ENCODE results near the gene IL22RA2.

The IL22RA2 gene

GRCh38 chr6:137150072-137150471 lies 23.4 kb downstream of the IL22RA2 start:
- Histone ChIP-seq H3K9me3 (ENCODE audit: control insufficient read depth, insufficient read depth, low read depth, low read length) (no peaks in the 10 kb centered on the region; the same call in 1 of the 2 replicates), H3K27ac (ENCODE audit: low read depth, low read length) (no peak overlapping the region), H3K27me3 (ENCODE audit: control insufficient read depth, insufficient read depth, low read length) (no peaks in the 10 kb centered on the region), H3K4me1 (ENCODE audit: control insufficient read depth, insufficient read depth, low read length) (no peaks in the 10 kb centered on the region), H3K4me3 (ENCODE audit: low read depth, low read length) (no peak overlapping the region), H3K9ac (ENCODE audit: low read length) (no peak overlapping the region), H3K36me3 (ENCODE audit: control insufficient read depth, insufficient read depth, low read length) (no peaks in the 10 kb centered on the region)

GRCh38 chr6:137149035-137149393 lies 24.4 kb downstream of the IL22RA2 start:
- Histone ChIP-seq H3K4me3 (ENCODE audit: low read depth, low read length) (no peak overlapping the region), H3K4me1 (ENCODE audit: control insufficient read depth, insufficient read depth, low read length) (no peaks in the 10 kb centered on the region), H3K9me3 (ENCODE audit: control insufficient read depth, insufficient read depth, low read depth, low read length) (no peaks in the 10 kb centered on the region; the same call in 1 of the 2 replicates), H3K27me3 (ENCODE audit: control insufficient read depth, insufficient read depth, low read length) (no peaks in the 10 kb centered on the region), H3K36me3 (ENCODE audit: control insufficient read depth, insufficient read depth, low read length) (no peaks in the 10 kb centered on the region), H3K27ac (ENCODE audit: low read depth, low read length) (no peak overlapping the region), H3K9ac (ENCODE audit: low read length) (no peak overlapping the region)

- H3K4me3 ChIP-seq (ENCODE audit: low read depth, low read length), result no peak overlapping the region
- H3K27ac ChIP-seq (ENCODE audit: low read depth, low read length), result no peak overlapping the region
- no peaks in the 10 kb centered on the region for H3K4me1 ChIP-seq (ENCODE audit: control insufficient read depth, insufficient read depth, low read length)
- no peaks in the 10 kb centered on the region for H3K36me3 ChIP-seq (ENCODE audit: control insufficient read depth, insufficient read depth, low read length)
- no peaks in the 10 kb centered on the region for H3K27me3 ChIP-seq (ENCODE audit: control insufficient read depth, insufficient read depth, low read length)
- no peaks in the 10 kb centered on the region; the same call in 1 of the 2 replicates for H3K9me3 ChIP-seq (ENCODE audit: control insufficient read depth, insufficient read depth, low read depth, low read length)
- no peak overlapping the region for H3K9ac ChIP-seq (ENCODE audit: low read length)
Measured at GRCh38 chr6:137148306-137149034, 25.0 kb downstream of the IL22RA2 start.

GRCh38 chr6:137147195-137147594 lies 26.2 kb downstream of the IL22RA2 start:
- Histone ChIP-seq H3K27me3 (ENCODE audit: control insufficient read depth, insufficient read depth, low read length) (no peaks in the 10 kb centered on the region), H3K27ac (ENCODE audit: low read depth, low read length) (no peak overlapping the region), H3K4me1 (ENCODE audit: control insufficient read depth, insufficient read depth, low read length) (no peaks in the 10 kb centered on the region), H3K4me3 (ENCODE audit: low read depth, low read length) (no peak overlapping the region), H3K9ac (ENCODE audit: low read length) (no peak overlapping the region), H3K9me3 (ENCODE audit: control insufficient read depth, insufficient read depth, low read depth, low read length) (no peaks in the 10 kb centered on the region; the same call in 1 of the 2 replicates), H3K36me3 (ENCODE audit: control insufficient read depth, insufficient read depth, low read length) (no peaks in the 10 kb centered on the region)

GRCh38 chr6:137146206-137146605 lies 27.2 kb downstream of the IL22RA2 start:
- no peaks in the 10 kb centered on the region for H3K9me3 ChIP-seq (ENCODE audit: control insufficient read depth, insufficient read depth, low read depth, low read length)
- H3K27ac ChIP-seq (ENCODE audit: low read depth, low read length), result no peak overlapping the region
- H3K27me3 ChIP-seq (ENCODE audit: control insufficient read depth, insufficient read depth, low read length), result no peaks in the 10 kb centered on the region
- no peak overlapping the region for H3K4me3 ChIP-seq (ENCODE audit: low read depth, low read length)
- no peaks in the 10 kb centered on the region for H3K4me1 ChIP-seq (ENCODE audit: control insufficient read depth, insufficient read depth, low read length)
- H3K9ac ChIP-seq (ENCODE audit: low read length), result no peak overlapping the region
- H3K36me3 ChIP-seq (ENCODE audit: control insufficient read depth, insufficient read depth, low read length), result no peaks in the 10 kb centered on the region

- Histone ChIP-seq H3K27ac (ENCODE audit: low read depth, low read length) (no peak overlapping the region), H3K27me3 (ENCODE audit: control insufficient read depth, insufficient read depth, low read length) (no peaks in the 10 kb centered on the region), H3K4me1 (ENCODE audit: control insufficient read depth, insufficient read depth, low read length) (no peaks in the 10 kb centered on the region), H3K4me3 (ENCODE audit: low read depth, low read length) (no peak overlapping the region), H3K9ac (ENCODE audit: low read length) (no peak overlapping the region), H3K36me3 (ENCODE audit: control insufficient read depth, insufficient read depth, low read length) (no peaks in the 10 kb centered on the region), H3K9me3 (ENCODE audit: control insufficient read depth, insufficient read depth, low read depth, low read length) (no peaks in the 10 kb centered on the region)
Measured at GRCh38 chr6:137145421-137145820, 28.0 kb downstream of the IL22RA2 start.

- Histone ChIP-seq H3K27ac (ENCODE audit: low read depth, low read length) (no peak overlapping the region), H3K4me3 (ENCODE audit: low read depth, low read length) (no peak overlapping the region), H3K4me1 (ENCODE audit: control insufficient read depth, insufficient read depth, low read length) (no peaks in the 10 kb centered on the region), H3K36me3 (ENCODE audit: control insufficient read depth, insufficient read depth, low read length) (no peaks in the 10 kb centered on the region), H3K9ac (ENCODE audit: low read length) (no peak overlapping the region), H3K27me3 (ENCODE audit: control insufficient read depth, insufficient read depth, low read length) (no peaks in the 10 kb centered on the region), H3K9me3 (ENCODE audit: control insufficient read depth, insufficient read depth, low read depth, low read length) (peaks cover 5% of the 10 kb centered on the region; the same call in 1 of the 2 replicates)
Measured at GRCh38 chr6:137136065-137136464, 37.4 kb downstream of the IL22RA2 start.

GRCh38 chr6:137134483-137134882 lies 39.0 kb downstream of the IL22RA2 start:
- Histone ChIP-seq H3K9me3 (ENCODE audit: control insufficient read depth, insufficient read depth, low read depth, low read length) (peaks cover 5% of the 10 kb centered on the region; the same call in 1 of the 2 replicates), H3K4me1 (ENCODE audit: control insufficient read depth, insufficient read depth, low read length) (no peaks in the 10 kb centered on the region), H3K27me3 (ENCODE audit: control insufficient read depth, insufficient read depth, low read length) (no peaks in the 10 kb centered on the region), H3K36me3 (ENCODE audit: control insufficient read depth, insufficient read depth, low read length) (no peaks in the 10 kb centered on the region), H3K4me3 (ENCODE audit: low read depth, low read length) (no peak overlapping the region), H3K27ac (ENCODE audit: low read depth, low read length) (no peak overlapping the region), H3K9ac (ENCODE audit: low read length) (no peak overlapping the region)

- Histone ChIP-seq H3K27ac (ENCODE audit: low read depth, low read length) (no peak overlapping the region), H3K9me3 (ENCODE audit: control insufficient read depth, insufficient read depth, low read depth, low read length) (peaks cover 5% of the 10 kb centered on the region; the same call in 1 of the 2 replicates), H3K36me3 (ENCODE audit: control insufficient read depth, insufficient read depth, low read length) (no peaks in the 10 kb centered on the region), H3K4me1 (ENCODE audit: control insufficient read depth, insufficient read depth, low read length) (no peaks in the 10 kb centered on the region), H3K27me3 (ENCODE audit: control insufficient read depth, insufficient read depth, low read length) (no peaks in the 10 kb centered on the region), H3K9ac (ENCODE audit: low read length) (no peak overlapping the region), H3K4me3 (ENCODE audit: low read depth, low read length) (no peak overlapping the region)
Measured at GRCh38 chr6:137133122-137133521, 40.3 kb downstream of the IL22RA2 start.

- Histone ChIP-seq H3K4me1 (ENCODE audit: control insufficient read depth, insufficient read depth, low read length) (no peaks in the 10 kb centered on the region), H3K9me3 (ENCODE audit: control insufficient read depth, insufficient read depth, low read depth, low read length) (peaks cover 5% of the 10 kb centered on the region; the same call in 1 of the 2 replicates), H3K9ac (ENCODE audit: low read length) (no peak overlapping the region), H3K4me3 (ENCODE audit: low read depth, low read length) (no peak overlapping the region), H3K36me3 (ENCODE audit: control insufficient read depth, insufficient read depth, low read length) (no peaks in the 10 kb centered on the region), H3K27me3 (ENCODE audit: control insufficient read depth, insufficient read depth, low read length) (no peaks in the 10 kb centered on the region), H3K27ac (ENCODE audit: low read depth, low read length) (no peak overlapping the region)
Measured at GRCh38 chr6:137126875-137127485, 46.5 kb downstream of the IL22RA2 start.

- H3K9me3 ChIP-seq (ENCODE audit: control insufficient read depth, insufficient read depth, low read depth, low read length), result peaks cover 33% of the 10 kb centered on the region
- no peaks in the 10 kb centered on the region for H3K4me1 ChIP-seq (ENCODE audit: control insufficient read depth, insufficient read depth, low read length)
- no peak overlapping the region for H3K27ac ChIP-seq (ENCODE audit: low read depth, low read length)
- no peaks in the 10 kb centered on the region for H3K36me3 ChIP-seq (ENCODE audit: control insufficient read depth, insufficient read depth, low read length)
- H3K27me3 ChIP-seq (ENCODE audit: control insufficient read depth, insufficient read depth, low read length), result no peaks in the 10 kb centered on the region
- no peak overlapping the region for H3K4me3 ChIP-seq (ENCODE audit: low read depth, low read length)
- H3K9ac ChIP-seq (ENCODE audit: low read length), result no peak overlapping the region
Measured at GRCh38 chr6:137123078-137123477, 50.4 kb downstream of the IL22RA2 start.

All from HUES6 (cell line).